ENCODE results near the gene ARID2.

ARID2 gene

DNA sequence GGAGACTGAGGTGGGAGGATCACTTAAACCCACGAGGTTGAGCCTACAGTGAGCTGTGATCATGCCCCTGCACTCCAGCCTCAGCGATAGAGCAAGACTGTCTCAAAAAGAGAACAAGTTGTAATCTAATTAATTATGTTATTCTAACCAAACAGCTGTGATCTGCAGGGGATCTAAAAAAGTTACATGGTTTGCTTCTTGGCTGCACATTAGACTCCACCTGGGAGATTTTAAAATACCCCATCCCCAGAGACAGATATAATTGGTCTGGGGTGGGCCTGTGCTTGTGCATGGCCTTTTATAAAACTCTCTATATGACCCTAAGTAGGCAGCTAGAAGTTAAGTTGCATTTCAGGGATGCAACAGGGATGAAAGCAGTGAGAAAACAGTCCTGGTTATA, 184.1 kb downstream of the ARID2 start:
- Histone ChIP-seq H4K20me1 (ENCODE audit: control insufficient read depth, insufficient read depth, low read depth, low read length) (peaks cover 3% of the 10 kb centered on the region; the same call in 1 of the 2 replicates), H3K79me2 (ENCODE audit: control insufficient read depth, low read length) (no peaks in the 10 kb centered on the region), H3K27ac (ENCODE audit: low read depth, low read length) (peak overlapping the region; percentile 44), H3K4me2 (ENCODE audit: low read length) (peak overlapping the region; percentile 67), H3K9me2 (replicated peaks; ENCODE audit: control insufficient read depth, low read length) (no peaks in the 10 kb centered on the region), H3K4me3 (ENCODE audit: low read length) (peak overlapping the region; percentile 47), H3K9me3 (ENCODE audit: control insufficient read depth, insufficient read depth, low read length) (no peaks in the 10 kb centered on the region), H3F3A (ENCODE audit: control insufficient read depth, insufficient read depth) (peaks cover 13% of the 10 kb centered on the region), H3K4me1 (ENCODE audit: control insufficient read depth, low read length) (peaks cover 36% of the 10 kb centered on the region), H3K27me3 (ENCODE audit: control insufficient read depth, low read length) (no peaks in the 10 kb centered on the region), H3K36me3 (ENCODE audit: control insufficient read depth, low read length) (peaks cover 3% of the 10 kb centered on the region; the same call in 1 of the 2 replicates)
- TF ChIP-seq EZH2phosphoT487 (IDR thresholded peaks at IDR 0.05; ENCODE audit: borderline replicate concordance, low read length), result no peak
- TF ChIP-seq, protein P1, sequence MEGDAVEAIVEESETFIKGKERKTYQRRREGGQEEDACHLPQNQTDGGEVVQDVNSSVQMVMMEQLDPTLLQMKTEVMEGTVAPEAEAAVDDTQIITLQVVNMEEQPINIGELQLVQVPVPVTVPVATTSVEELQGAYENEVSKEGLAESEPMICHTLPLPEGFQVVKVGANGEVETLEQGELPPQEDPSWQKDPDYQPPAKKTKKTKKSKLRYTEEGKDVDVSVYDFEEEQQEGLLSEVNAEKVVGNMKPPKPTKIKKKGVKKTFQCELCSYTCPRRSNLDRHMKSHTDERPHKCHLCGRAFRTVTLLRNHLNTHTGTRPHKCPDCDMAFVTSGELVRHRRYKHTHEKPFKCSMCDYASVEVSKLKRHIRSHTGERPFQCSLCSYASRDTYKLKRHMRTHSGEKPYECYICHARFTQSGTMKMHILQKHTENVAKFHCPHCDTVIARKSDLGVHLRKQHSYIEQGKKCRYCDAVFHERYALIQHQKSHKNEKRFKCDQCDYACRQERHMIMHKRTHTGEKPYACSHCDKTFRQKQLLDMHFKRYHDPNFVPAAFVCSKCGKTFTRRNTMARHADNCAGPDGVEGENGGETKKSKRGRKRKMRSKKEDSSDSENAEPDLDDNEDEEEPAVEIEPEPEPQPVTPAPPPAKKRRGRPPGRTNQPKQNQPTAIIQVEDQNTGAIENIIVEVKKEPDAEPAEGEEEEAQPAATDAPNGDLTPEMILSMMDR (IDR thresholded peaks at IDR 0.05; ENCODE audit: low read depth, low read length, poor library complexity, severe bottlenecking), result no peak

DNA sequence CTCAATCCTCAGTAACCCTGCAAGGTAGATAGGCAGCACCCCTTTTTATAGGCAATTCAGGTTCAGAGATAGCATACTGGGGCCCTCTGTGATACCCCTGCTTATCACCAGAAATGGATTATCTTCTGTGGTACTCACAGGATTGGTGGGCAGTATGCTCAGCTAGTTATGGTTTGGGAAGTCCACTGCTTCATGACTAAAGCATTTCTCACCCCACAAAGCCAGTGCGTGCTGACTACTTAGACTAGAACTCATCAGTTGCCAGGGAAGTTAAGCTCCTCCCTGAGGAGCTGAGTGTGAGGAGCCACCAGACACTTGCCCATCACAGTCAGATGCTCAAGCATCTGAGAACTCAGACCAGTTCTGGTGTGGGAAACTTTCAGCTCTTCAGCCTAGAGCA, 184.6 kb downstream of the ARID2 start:
- no peaks in the 10 kb centered on the region for H3K27me3 ChIP-seq (ENCODE audit: control insufficient read depth, low read length)
- H3K36me3 ChIP-seq (ENCODE audit: control insufficient read depth, low read length), result peaks cover 1% of the 10 kb centered on the region
- H3F3A ChIP-seq (ENCODE audit: control insufficient read depth, insufficient read depth), result peaks cover 13% of the 10 kb centered on the region
- peak overlapping the region; percentile 44 for H3K27ac ChIP-seq (ENCODE audit: low read depth, low read length)
- no peaks in the 10 kb centered on the region for H3K79me2 ChIP-seq (ENCODE audit: control insufficient read depth, low read length)
- no peaks in the 10 kb centered on the region for H3K9me3 ChIP-seq (ENCODE audit: control insufficient read depth, insufficient read depth, low read length)
- TF ChIP-seq EZH2phosphoT487 (IDR thresholded peaks at IDR 0.05; ENCODE audit: borderline replicate concordance, low read length), result no peak
- TF ChIP-seq, protein P1 (IDR thresholded peaks at IDR 0.05; ENCODE audit: low read depth, low read length, poor library complexity, severe bottlenecking), result no peak
- H3K4me3 ChIP-seq (ENCODE audit: low read length), result peak overlapping the region; percentile 47
- H3K4me2 ChIP-seq (ENCODE audit: low read length), result peak overlapping the region; percentile 67
- peaks cover 3% of the 10 kb centered on the region; the same call in 1 of the 2 replicates for H4K20me1 ChIP-seq (ENCODE audit: control insufficient read depth, insufficient read depth, low read depth, low read length)
- peaks cover 31% of the 10 kb centered on the region for H3K4me1 ChIP-seq (ENCODE audit: control insufficient read depth, low read length)
- H3K9me2 ChIP-seq (replicated peaks; ENCODE audit: control insufficient read depth, low read length), result no peaks in the 10 kb centered on the region

- Histone ChIP-seq H3K79me2 (ENCODE audit: control insufficient read depth, low read length) (no peaks in the 10 kb centered on the region), H4K20me1 (ENCODE audit: control insufficient read depth, insufficient read depth, low read depth, low read length) (peaks cover 3% of the 10 kb centered on the region; the same call in 1 of the 2 replicates), H3F3A (ENCODE audit: control insufficient read depth, insufficient read depth) (peaks cover 13% of the 10 kb centered on the region), H3K9me2 (replicated peaks; ENCODE audit: control insufficient read depth, low read length) (no peaks in the 10 kb centered on the region), H3K4me1 (ENCODE audit: control insufficient read depth, low read length) (peaks cover 29% of the 10 kb centered on the region), H3K4me2 (ENCODE audit: low read length) (no peak overlapping the region), H3K27ac (ENCODE audit: low read depth, low read length) (no peak overlapping the region), H3K27me3 (ENCODE audit: control insufficient read depth, low read length) (no peaks in the 10 kb centered on the region), H3K36me3 (ENCODE audit: control insufficient read depth, low read length) (peaks cover 5% of the 10 kb centered on the region), H3K9me3 (ENCODE audit: control insufficient read depth, insufficient read depth, low read length) (no peaks in the 10 kb centered on the region), H3K4me3 (ENCODE audit: low read length) (no peak overlapping the region)
- TF ChIP-seq, protein P1 (IDR thresholded peaks at IDR 0.05; ENCODE audit: low read depth, low read length, poor library complexity, severe bottlenecking), result no peak
- TF ChIP-seq EZH2phosphoT487 (IDR thresholded peaks at IDR 0.05; ENCODE audit: borderline replicate concordance, low read length), result no peak
Measured at GRCh38 chr12:45915405-45915804, 185.9 kb downstream of the ARID2 start.

Measured in DOHH2 (cell line).